Fibroblast of skin of right biceps (primary cell): ENCODE data around the gene KMO.

Experiments
- DNase-seq: peaks from one replicate; pipeline ENCODE4 v3.0.0-alpha.2; 2013

KMO gene

GRCh38 chr1:241542199-241542907 is 10.2 kb downstream of the KMO start:
- DNase-seq = no peak

DNA sequence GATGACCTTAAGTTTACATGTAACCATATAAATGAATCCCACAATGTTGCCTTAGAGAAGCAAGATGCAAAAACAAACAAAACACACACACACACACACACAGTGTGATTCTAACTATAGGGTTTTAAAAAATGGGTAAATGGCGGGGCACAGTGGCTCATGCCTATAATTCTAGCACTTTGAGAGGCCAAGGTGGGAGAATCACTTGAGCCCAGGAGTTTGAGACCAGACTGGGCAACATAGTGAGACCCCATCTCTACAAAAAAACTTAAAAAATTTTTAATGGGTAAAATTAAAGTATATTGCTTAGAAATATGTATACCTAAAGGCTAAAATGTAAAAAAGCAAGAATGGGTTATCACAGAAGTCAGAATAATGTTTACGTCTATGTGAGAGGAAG is 15.8 kb downstream of the KMO start:
- no peak for DNase-seq

GRCh38 chr1:241550318-241550717 is 18.1 kb downstream of the KMO start:
- DNase-seq = no peak

DNA sequence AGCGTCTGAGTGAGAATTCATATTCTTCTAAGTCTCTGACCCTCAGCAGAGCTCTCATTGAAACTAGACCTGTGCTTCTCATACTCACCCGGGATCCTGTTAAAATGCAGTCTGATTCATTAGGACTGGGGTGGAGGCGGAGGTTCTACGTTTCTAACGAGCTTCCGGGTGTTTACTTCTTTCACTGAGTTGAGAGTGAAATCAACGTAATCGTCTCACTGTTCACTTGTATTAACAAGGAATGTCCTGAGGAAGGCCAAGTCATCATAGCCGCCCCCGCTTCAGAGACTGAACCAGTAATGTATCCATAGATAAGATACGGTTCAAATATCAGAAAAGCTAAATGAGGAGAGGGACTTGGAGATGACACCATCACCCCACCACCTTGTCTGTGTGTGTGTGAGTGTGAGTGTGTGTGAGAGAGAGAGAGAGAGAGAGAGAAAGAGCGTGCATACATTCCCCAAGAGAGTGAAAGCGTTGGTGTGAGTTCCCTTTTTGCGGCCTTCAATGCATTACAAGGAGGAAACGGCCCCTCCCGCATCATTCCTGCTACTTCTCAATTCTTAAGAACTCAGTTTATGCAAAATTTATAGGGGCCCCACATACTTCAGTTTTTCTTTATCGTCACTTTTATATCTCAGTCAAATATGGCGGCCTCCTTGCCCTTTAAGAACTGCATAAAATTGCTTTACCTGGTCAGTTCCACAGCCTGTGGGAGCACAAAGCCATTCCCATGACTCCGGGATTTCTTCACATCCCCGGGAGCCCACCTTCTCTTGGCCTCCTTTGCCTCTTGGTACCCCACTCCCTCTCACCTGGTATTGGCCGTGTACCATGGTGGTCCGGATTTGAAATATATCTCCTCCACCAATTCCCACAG is 19.8 kb downstream of the KMO start:
- DNase-seq = no peak

- no peak for DNase-seq
These were observed 21.9 kb downstream of the KMO start for GRCh38 chr1:241553886-241554592.

- DNase-seq = no peak
These were observed 23.3 kb downstream of the KMO start for GRCh38 chr1:241555526-241555925.

GRCh38 chr1:241557031-241557430 is 24.9 kb downstream of the KMO start:
- no peak for DNase-seq

GRCh38 chr1:241557551-241558193 is 25.5 kb downstream of the KMO start:
- DNase-seq = no peak

GRCh38 chr1:241560146-241560848 is 28.1 kb downstream of the KMO start:
- no peak for DNase-seq

DNA sequence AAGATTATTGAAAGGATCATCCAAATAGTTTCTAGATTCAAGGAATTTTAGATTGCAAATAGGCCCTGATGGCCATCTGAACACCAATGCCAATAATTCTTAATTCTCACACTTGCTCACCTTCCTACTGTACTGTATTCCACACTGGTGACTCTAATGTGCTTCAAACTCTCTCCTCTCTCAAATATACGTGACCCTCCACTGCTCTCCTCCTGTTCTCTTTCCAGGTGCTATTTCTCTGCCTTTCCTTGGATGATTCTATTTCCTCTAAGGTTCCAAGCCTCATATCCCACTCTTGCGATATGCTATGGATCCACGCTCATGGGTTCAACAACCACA is 28.6 kb downstream of the KMO start:
- DNase-seq = no peak

GRCh38 chr1:241569848-241570247 is 37.7 kb downstream of the KMO start:
- DNase-seq = no peak

DNA sequence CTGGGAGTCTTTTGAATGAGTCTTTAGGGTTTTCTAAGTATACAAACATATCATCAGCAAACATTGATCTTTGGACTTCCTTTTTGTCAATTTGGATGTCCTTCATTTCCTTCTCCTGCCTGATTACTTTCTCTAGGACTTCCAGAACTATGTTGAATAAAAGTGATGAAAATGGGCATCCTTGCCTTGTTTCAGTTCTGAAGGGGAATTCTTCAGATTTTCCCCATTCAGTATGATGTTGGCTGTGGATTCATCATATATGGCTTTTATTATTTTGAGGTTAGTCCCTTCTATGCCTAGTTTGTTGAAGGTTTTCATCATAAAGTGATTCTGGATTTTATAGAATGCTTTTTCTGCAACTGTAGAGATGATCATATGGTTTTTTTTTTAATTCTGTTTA is 42.0 kb downstream of the KMO start:
- no peak for DNase-seq

DNA sequence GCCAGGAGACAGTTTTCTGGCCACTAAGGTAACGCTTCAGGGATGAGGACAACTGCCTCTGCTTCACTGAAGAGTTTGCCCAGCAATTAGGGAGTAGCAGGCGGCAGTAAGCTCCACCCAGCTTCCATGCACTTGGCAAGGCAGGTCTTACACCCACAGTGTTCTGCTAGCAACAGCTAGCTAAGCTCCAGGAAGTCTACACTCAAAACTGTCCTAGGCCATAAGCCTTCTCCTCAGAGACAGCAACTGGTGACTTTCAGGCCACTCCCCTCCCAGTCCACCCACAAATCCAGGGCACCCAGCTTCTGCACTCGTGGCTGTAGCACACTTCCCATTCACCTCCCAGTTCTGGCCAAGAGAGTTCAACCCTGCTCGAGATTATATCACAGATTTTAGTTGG is 47.3 kb downstream of the KMO start:
- DNase-seq = no peak

- no peak for DNase-seq
These were observed 50.7 kb downstream of the KMO start for GRCh38 chr1:241582921-241583321.

DNA sequence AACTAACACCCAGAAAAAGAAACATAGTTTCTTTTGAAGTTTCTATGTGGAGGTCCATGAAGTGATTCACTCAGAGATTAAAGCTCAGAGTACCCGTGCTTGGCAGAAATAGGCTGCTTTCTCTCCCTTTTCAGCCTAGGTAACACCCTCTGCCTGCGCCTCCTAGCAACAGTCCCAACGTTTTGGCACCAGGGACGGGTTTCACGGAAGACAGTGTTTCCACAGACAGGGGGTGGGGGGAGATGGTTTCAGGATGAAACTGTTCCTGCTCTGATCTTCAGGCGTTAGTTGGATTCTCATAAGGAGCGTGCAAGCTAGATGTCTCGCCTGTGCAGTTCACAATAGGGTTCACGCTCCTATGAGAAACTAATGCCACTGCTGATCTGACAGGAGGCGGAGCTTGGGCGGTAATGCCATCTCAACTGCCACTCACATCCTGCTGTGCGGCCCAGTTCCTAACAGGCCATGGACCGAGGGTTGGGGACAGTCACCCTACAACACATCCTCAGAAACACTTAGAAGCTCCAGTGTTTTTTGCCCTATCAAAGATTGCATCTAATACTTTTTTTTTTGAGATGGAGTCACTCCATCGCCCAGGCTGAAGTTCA is 54.8 kb downstream of the KMO start:
- DNase-seq = no peak

- no peak for DNase-seq
These were observed 57.3 kb downstream of the KMO start for GRCh38 chr1:241589521-241589920.

GRCh38 chr1:241590719-241591118 is 58.5 kb downstream of the KMO start:
- no peak for DNase-seq

DNA sequence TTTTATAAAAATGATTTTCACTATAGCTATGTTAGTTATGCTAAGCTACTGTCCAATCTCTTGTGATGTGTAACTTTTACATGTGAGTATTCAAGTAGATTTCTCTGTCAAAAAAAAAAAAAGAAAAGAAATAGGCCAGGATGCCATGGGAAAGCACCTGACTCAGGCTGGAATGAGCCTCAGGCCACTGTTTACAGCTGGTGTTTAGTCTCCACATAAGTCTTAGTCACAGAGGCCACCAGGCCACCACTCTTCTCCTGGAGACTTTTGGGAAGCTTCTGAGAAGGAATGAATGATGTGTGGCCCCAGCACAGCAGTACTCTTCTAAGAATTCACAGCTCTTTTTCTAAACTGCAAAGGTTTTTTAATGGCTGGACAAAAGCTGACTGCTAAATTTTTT is 59.1 kb downstream of the KMO start:
- DNase-seq = peak; percentile 32

- DNase-seq = no peak
These were observed 59.6 kb downstream of the KMO start for GRCh38 chr1:241591736-241592135.

DNA sequence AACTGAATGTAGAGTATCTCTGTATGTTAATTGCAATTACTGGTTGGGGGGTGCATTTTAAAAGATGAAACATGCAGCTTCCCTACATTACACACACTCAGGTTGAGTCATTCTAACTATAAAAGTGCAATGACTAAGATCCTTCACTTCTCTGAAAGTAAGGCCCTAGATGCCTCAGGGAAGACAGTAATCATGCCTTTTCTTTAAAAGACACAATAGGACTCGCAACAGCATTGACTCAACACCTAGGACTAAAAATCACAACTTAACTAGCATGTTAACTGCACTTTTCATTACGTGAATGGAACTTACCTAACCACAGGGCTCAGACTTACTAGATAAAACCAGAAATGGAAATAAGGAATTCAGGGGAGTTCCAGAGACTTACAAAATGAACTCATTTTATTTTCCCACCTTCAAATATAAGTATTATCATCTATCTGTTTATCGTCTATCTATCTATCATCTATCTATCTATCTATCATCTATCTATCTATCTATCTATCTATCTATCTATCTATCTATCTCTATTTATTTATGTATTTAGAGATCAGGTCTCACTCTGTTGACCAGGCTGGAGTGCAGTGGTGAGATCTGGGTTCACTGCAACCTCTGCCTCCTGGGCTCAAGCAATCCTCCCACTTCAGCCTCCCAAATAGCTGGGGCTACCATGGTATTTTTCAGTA is 60.2 kb downstream of the KMO start:
- DNase-seq = peak; percentile 69

DNA sequence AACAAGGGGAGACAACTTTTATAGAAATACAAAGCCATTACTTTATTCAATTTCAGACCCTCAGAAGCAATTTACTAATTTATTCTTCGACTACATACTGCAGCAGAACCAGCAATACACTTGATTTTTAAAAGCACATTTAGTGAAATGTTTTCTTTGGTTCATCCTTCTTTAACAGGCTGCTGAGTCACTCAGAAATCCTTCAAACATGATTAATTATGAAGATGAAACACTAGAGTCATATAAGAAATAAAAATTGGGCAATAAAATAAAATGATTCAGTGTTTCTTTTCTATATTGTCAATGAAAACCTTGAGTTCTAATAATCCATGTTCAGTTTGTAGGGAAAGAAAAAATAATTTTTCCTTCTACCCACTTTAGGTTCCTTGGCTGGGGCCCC is 61.0 kb downstream of the KMO start:
- peak; percentile 44 for DNase-seq

DNA sequence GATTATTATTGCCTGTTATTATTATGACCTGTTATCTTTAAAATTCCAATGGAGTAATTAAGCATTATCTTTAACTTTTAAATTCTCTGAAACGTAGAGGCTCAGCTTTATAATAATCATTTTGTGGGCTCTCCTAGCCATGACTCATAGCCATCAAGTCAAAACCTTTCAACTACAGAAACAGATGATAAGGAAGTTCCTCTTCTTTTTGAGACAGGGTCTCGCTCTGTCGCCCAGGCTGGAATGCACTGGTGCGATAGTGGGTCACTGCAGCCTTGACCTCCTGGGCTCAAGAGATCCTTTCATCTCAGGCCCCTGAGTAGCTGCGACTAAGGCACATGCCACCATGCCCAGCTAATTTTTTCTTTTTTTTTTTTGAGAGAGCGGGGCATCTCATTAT is 64.5 kb downstream of the KMO start:
- DNase-seq = no peak
